HepG2 (cell line): ENCODE measurements around the gene MYO18A. TPM values are rescaled to one million over a fixed set of nuclear protein-coding genes. Genes with fewer than 3 reads are reported as not detected.

Experiments
- ARID3A ChIP-seq: IDR thresholded peaks from 2 replicates; pipeline ENCODE4 v1.6.1; 2012; ENCODE audit warnings: low read depth, low read length, improper control_type of control experiment
- BHLHE40 ChIP-seq: IDR thresholded peaks from 2 replicates; pipeline ENCODE4 v1.6.1; 2011; ENCODE audit warnings: low read length, improper control_type of control experiment
- BORCS8-MEF2B ChIP-seq: sonication (generic); formaldehyde crosslinking; IDR thresholded peaks from 2 replicates; pipeline ENCODE4 v1.8.0; 2022; ENCODE audit warnings: mild to moderate bottlenecking, missing genetic modification reagents
- HNRNPUL1 ChIP-seq: fragments of 200-400 bp; formaldehyde crosslinking; IDR thresholded peaks from 2 replicates; pipeline ENCODE4 v1.6.1; 2017; ENCODE audit warnings: low read depth, mild to moderate bottlenecking, low read length, moderate library complexity
- HOXA5 ChIP-seq: sonication (generic); formaldehyde crosslinking; IDR thresholded peaks from 2 replicates; pipeline ENCODE4 v1.4.0; 2020; ENCODE audit warnings: missing genetic modification reagents
- HOXD1 ChIP-seq: sonication (generic); formaldehyde crosslinking; IDR thresholded peaks from 2 replicates; pipeline ENCODE4 v1.5.0; 2020; ENCODE audit warnings: missing genetic modification reagents
- JUND ChIP-seq: sonication (generic); formaldehyde crosslinking; IDR thresholded peaks from 2 replicates; pipeline ENCODE4 v1.8.0; 2022; ENCODE audit warnings: mild to moderate bottlenecking, missing genetic modification reagents
- NR1H2 ChIP-seq: sonication (generic); formaldehyde crosslinking; IDR thresholded peaks from 2 replicates; pipeline ENCODE4 v1.8.1; 2022; ENCODE audit warnings: low read depth, missing genetic modification reagents, borderline replicate concordance
- PHF8 ChIP-seq: sonication (generic); formaldehyde crosslinking; IDR thresholded peaks from 2 replicates; pipeline ENCODE4 v1.5.0; 2020; ENCODE audit warnings: missing genetic modification reagents
- RARG ChIP-seq: sonication (generic); formaldehyde crosslinking; IDR thresholded peaks from 2 replicates; pipeline ENCODE4 v1.4.0; 2020; ENCODE audit warnings: low read depth, mild to moderate bottlenecking, missing genetic modification reagents
- RNF219 ChIP-seq: sonication (generic); formaldehyde crosslinking; IDR thresholded peaks from 2 replicates; pipeline ENCODE4 v1.5.0; 2020; ENCODE audit warnings: mild to moderate bottlenecking, missing genetic modification reagents
- SETDB1 ChIP-seq: sonication (generic); formaldehyde crosslinking; IDR thresholded peaks from 2 replicates; pipeline ENCODE4 v1.5.1; 2020; ENCODE audit warnings: missing genetic modification reagents, mild to moderate bottlenecking, borderline replicate concordance
- TAF1 ChIP-seq: sonication (generic); formaldehyde crosslinking; IDR thresholded peaks from 2 replicates; pipeline ENCODE4 v1.4.0; 2020; ENCODE audit warnings: missing genetic modification reagents
- TCF7L2 ChIP-seq: IDR thresholded peaks from 2 replicates; pipeline ENCODE4 v1.6.1; 2011; ENCODE audit warnings: mild to moderate bottlenecking, low read depth, low read length, moderate library complexity
- TMF1 ChIP-seq: sonication (generic); formaldehyde crosslinking; IDR thresholded peaks from 2 replicates; pipeline ENCODE4 v1.8.1; 2022; ENCODE audit warnings: low read depth, missing genetic modification reagents
- ZHX1 ChIP-seq: sonication (generic); formaldehyde crosslinking; IDR thresholded peaks from 2 replicates; pipeline ENCODE4 v1.8.1; 2022; ENCODE audit warnings: low read depth, mild to moderate bottlenecking, missing genetic modification reagents
- ZKSCAN8 ChIP-seq: IDR thresholded peaks from 2 replicates; pipeline ENCODE4 v1.6.1; 2016; ENCODE audit warnings: borderline replicate concordance, missing genetic modification reagents, missing compliant biosample characterization
- ZNF24 ChIP-seq: fragments of 450-650 bp; IDR thresholded peaks from 2 replicates; pipeline ENCODE4 v1.6.1; 2017; ENCODE audit warnings: antibody characterized with exemption, mild to moderate bottlenecking
- ZNF557 ChIP-seq: sonication (generic); formaldehyde crosslinking; IDR thresholded peaks from 2 replicates; pipeline ENCODE4 v1.4.0; 2020; ENCODE audit warnings: missing genetic modification reagents
- ZNF674 ChIP-seq: sonication (generic); formaldehyde crosslinking; IDR thresholded peaks from 2 replicates; pipeline ENCODE4 v1.5.0; 2020; ENCODE audit warnings: low read depth, mild to moderate bottlenecking, missing genetic modification reagents
- ZNF724P ChIP-seq: sonication (generic); formaldehyde crosslinking; IDR thresholded peaks from 2 replicates; pipeline ENCODE4 v1.8.0; 2022; ENCODE audit warnings: missing genetic modification reagents, borderline replicate concordance
- ZSCAN9 ChIP-seq: IDR thresholded peaks from 2 replicates; pipeline ENCODE4 v1.6.1; 2016; ENCODE audit warnings: borderline replicate concordance
- polyA plus RNA-seq, 8 experiments: library from polyadenylated mRNA; depleted of rRNA in 3 of 8; stranded (reverse) in 7 of 8; unstranded in 1 of 8; fragments of >200 nt; fragmentation: Illumina TruSeq in 4 of 8; extraction: Trizol in 4 of 8; gene quantifications; 2 replicates each; pipeline versions ENCODE4 v1.2.1 to v1.2.3, GENCODE V29; 2011 to 2016; ENCODE audit warnings: low read depth in 4 of 8, missing spikeins in 1 of 8, mixed read lengths in 1 of 8; ENCODE audit not compliant: insufficient read depth in 1 of 8
- total RNA-seq, 5 experiments: library from RNA; depleted of rRNA; stranded (reverse); fragments of >200 nt; fragmentation: Illumina TruSeq; extraction: Trizol; gene quantifications; 2 replicates each; pipeline ENCODE4 v1.2.3, GENCODE V29; 2016; ENCODE audit warnings: low read depth in 1 of 5
- TF ChIP-seq, protein P1 (sequence below): sonication (generic); formaldehyde crosslinking; IDR thresholded peaks from 2 replicates; pipeline ENCODE4 v1.4.0; 2020; ENCODE audit warnings: missing genetic modification reagents

The MYO18A gene
- total and polyA plus RNA-seq, 2 of the 13 experiments (the other 11 are each of a cell fraction or from before 2014, with no cell fraction given), result 16.8 to 24.8 TPM

DNA sequence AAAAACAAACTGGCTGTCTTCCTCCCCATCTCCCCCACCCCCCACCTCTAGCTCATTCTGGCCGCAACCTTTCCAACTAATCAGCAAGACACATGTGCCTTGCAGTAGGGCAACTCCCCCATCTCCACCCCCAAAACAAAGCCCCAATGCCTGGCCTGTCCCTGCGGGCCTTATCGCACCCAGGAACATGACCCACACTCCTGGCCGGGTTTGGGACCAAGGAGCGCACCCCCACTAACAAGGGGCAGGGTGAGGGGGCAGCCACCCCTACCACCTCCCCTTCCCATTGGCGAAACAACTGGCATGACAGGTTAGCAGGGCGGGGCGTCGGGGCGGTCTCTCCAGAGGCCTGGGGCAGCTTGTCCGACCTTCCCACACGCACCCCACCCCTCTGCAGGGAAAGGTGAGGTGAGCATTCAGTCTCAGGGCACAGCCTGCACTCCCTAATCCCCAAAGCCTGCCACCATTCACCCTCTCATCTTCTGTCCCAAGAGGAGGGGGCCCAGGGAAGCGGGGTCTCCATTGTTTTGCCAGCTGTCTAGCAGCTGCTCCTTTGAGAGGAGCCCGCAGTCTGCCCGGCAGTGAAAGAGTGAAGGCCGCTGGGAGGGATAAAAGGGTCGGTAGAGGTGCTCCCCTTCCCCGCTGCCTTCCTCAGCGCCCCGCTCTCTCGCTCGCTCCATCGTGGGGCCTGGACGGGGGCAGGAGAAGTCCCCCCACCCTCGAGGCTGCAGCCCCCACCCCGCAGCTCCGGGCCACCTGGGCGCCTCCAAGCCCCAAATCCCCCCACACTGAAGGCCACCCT is 765 bp downstream of the MYO18A start (continued):
- TF ChIP-seq TCF7L2, result no peak
- no peak for TF ChIP-seq ZNF674 (CRISPR knock-in tag)
- TF ChIP-seq RNF219, result no peak
- TF ChIP-seq JUND (CRISPR knock-in tag), result no peak
- TF ChIP-seq HOXA5 (CRISPR knock-in tag), result no peak
- no peak for TF ChIP-seq ARID3A
- TF ChIP-seq ZNF724P, result no peak
- TF ChIP-seq BHLHE40, result no peak
- no peak for TF ChIP-seq RARG
- TF ChIP-seq ZNF24, result no peak
- TF ChIP-seq, protein P1, sequence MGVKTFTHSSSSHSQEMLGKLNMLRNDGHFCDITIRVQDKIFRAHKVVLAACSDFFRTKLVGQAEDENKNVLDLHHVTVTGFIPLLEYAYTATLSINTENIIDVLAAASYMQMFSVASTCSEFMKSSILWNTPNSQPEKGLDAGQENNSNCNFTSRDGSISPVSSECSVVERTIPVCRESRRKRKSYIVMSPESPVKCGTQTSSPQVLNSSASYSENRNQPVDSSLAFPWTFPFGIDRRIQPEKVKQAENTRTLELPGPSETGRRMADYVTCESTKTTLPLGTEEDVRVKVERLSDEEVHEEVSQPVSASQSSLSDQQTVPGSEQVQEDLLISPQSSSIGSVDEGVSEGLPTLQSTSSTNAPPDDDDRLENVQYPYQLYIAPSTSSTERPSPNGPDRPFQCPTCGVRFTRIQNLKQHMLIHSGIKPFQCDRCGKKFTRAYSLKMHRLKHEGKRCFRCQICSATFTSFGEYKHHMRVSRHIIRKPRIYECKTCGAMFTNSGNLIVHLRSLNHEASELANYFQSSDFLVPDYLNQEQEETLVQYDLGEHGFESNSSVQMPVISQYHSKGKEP (CRISPR knock-in tag), result no peak
- TF ChIP-seq BORCS8-MEF2B, result peak; percentile 62
- TF ChIP-seq ZSCAN9, result peak; percentile 62; the same call in 1 of the 2 replicates
- TF ChIP-seq SETDB1 (CRISPR knock-in tag), result no peak
- peak; percentile 62 for TF ChIP-seq PHF8 (CRISPR knock-in tag)
- TF ChIP-seq ZKSCAN8 (CRISPR knock-in tag), result peak; percentile 59; the same call in 1 of the 2 replicates
- TF ChIP-seq ZHX1, result 0 out of 2 replicates have a peak, but pooled peaks have one; percentile 28
- TF ChIP-seq TAF1 (CRISPR knock-in tag), result peak; percentile 95
- TF ChIP-seq HOXD1, result no peak
- no peak for TF ChIP-seq ZNF557 (CRISPR knock-in tag)
- no peak for TF ChIP-seq HNRNPUL1
- no peak for TF ChIP-seq NR1H2 (CRISPR knock-in tag)
- no peak for TF ChIP-seq TMF1 (CRISPR knock-in tag)
